Measurements from ENCODE around the gene ARHGEF28. TPM values are rescaled to one million over a fixed set of nuclear protein-coding genes. Genes with fewer than 3 reads are reported as not detected.
A peak's percentile ranks its signal among the peaks of the same experiment; 100 is the strongest.

Gene ARHGEF28
- total RNA-seq, 3 donors from 2014 or later (not counting 1 experiment from before 2014, with no cell fraction given) = 2.3 to 7.1 (median 5.8) TPM

GRCh38 chr5:73693573-73694061 is 67.6 kb downstream of the ARHGEF28 start:
- ATAC-seq (peak in 2 of 3 donors; percentile 19 to 21), DNase-seq (peak in 1 of 2 donors; percentile 35)
- Histone ChIP-seq H3K4me3 (ENCODE audit: low read length) (no peak overlapping the region), H3K27me3 (ENCODE audit: control insufficient read depth, insufficient read depth, low read length) (no peaks in the 10 kb centered on the region), H3K4me1 (ENCODE audit: control insufficient read depth, insufficient read depth, low read length) (peaks cover 32% of the 10 kb centered on the region), H3K9me3 (ENCODE audit: control insufficient read depth, insufficient read depth, low read length) (no peaks in the 10 kb centered on the region), H3K27ac (ENCODE audit: low read length) (peak overlapping the region; percentile 79), H3K36me3 (ENCODE audit: control insufficient read depth, insufficient read depth, low read length) (no peaks in the 10 kb centered on the region)
- Mint-ChIP-seq H3K4me3 (peak overlapping the region; percentile 80), H3K9me3 (no peaks in the 10 kb centered on the region), H3K27me3 (ENCODE audit: low read depth in 2 of 2) (peaks cover 0 to 3% of the 10 kb centered on the region in 2 donors), H3K27ac (peak overlapping the region; percentile 81 to 88), H3K4me1 (peaks cover 51 to 58% of the 10 kb centered on the region in 2 donors), H3K36me3 (no peaks in the 10 kb centered on the region)
- intact Hi-C loops (cut with micrococcal nuclease) = loop anchor here (10.0 kb wide), 2 partner anchors 69 to 951 kb away; partner anchors contain the start of genes ARHGEF28 and ENC1
- 67% methylated on average over 4 of the region's 4 CpGs for WGBS (ENCODE audit: insufficient coverage)
- TF ChIP-seq, protein P1, sequence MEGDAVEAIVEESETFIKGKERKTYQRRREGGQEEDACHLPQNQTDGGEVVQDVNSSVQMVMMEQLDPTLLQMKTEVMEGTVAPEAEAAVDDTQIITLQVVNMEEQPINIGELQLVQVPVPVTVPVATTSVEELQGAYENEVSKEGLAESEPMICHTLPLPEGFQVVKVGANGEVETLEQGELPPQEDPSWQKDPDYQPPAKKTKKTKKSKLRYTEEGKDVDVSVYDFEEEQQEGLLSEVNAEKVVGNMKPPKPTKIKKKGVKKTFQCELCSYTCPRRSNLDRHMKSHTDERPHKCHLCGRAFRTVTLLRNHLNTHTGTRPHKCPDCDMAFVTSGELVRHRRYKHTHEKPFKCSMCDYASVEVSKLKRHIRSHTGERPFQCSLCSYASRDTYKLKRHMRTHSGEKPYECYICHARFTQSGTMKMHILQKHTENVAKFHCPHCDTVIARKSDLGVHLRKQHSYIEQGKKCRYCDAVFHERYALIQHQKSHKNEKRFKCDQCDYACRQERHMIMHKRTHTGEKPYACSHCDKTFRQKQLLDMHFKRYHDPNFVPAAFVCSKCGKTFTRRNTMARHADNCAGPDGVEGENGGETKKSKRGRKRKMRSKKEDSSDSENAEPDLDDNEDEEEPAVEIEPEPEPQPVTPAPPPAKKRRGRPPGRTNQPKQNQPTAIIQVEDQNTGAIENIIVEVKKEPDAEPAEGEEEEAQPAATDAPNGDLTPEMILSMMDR (IDR thresholded peaks at IDR 0.05) = peak; percentile 37

DNA sequence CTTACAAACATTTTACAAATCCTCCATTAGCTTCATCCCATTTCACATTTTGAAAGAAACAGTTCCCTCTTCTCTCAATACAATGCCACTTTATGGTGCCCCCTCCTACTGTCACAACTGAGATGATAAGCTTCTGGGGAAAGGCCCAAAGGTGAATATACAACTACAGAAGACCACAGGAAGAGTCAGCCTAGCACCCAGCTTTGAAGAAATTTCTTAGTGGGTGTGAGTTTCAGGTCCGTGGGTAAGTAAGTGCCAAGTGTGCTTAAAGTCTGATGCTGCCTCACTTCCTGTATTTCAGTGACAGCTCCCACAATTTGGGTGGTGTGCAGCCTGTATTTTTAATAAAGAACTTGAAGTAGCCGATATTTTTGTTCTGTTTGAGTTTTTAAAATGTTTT is 68.1 kb downstream of the ARHGEF28 start:
- no peaks in the 10 kb centered on the region for H3K9me3 ChIP-seq (ENCODE audit: control insufficient read depth, insufficient read depth, low read length)
- H3K4me1 ChIP-seq (ENCODE audit: control insufficient read depth, insufficient read depth, low read length) = peaks cover 32% of the 10 kb centered on the region
- ATAC-seq (peak; percentile 86 to 95 (median 92)), DNase-seq (peak; percentile 18 to 61)
- Mint-ChIP-seq H3K27me3 (ENCODE audit: low read depth in 2 of 2) (peaks cover 0 to 4% of the 10 kb centered on the region in 2 donors), H3K27ac (peak overlapping the region; percentile 81 to 88), H3K4me1 (peaks cover 54 to 59% of the 10 kb centered on the region in 2 donors), H3K4me3 (peak overlapping the region; percentile 80), H3K36me3 (no peaks in the 10 kb centered on the region), H3K9me3 (no peaks in the 10 kb centered on the region)
- TF ChIP-seq, protein P1 (IDR thresholded peaks at IDR 0.05) = no peak
- intact Hi-C loops (cut with micrococcal nuclease) = loop anchor here (10.0 kb wide), 2 partner anchors 69 to 951 kb away; partner anchors contain the start of genes ARHGEF28 and ENC1
- no peaks in the 10 kb centered on the region for H3K27me3 ChIP-seq (ENCODE audit: control insufficient read depth, insufficient read depth, low read length)
- no peaks in the 10 kb centered on the region for H3K36me3 ChIP-seq (ENCODE audit: control insufficient read depth, insufficient read depth, low read length)
- WGBS (ENCODE audit: insufficient coverage) = 4% methylated on average over 2 of the region's 2 CpGs
- H3K4me3 ChIP-seq (ENCODE audit: low read length) = peak overlapping the region; percentile 16
- H3K27ac ChIP-seq (ENCODE audit: low read length) = peak overlapping the region; percentile 79

- Histone ChIP-seq H3K9me3 (ENCODE audit: control insufficient read depth, insufficient read depth, low read length) (no peaks in the 10 kb centered on the region), H3K27ac (ENCODE audit: low read length) (no peak overlapping the region), H3K27me3 (ENCODE audit: control insufficient read depth, insufficient read depth, low read length) (no peaks in the 10 kb centered on the region), H3K4me3 (ENCODE audit: low read length) (no peak overlapping the region), H3K36me3 (ENCODE audit: control insufficient read depth, insufficient read depth, low read length) (no peaks in the 10 kb centered on the region), H3K4me1 (ENCODE audit: control insufficient read depth, insufficient read depth, low read length) (peaks cover 25% of the 10 kb centered on the region)
- Mint-ChIP-seq H3K9me3 (no peaks in the 10 kb centered on the region), H3K36me3 (no peaks in the 10 kb centered on the region), H3K27me3 (ENCODE audit: low read depth in 2 of 2) (peaks cover 0 to 4% of the 10 kb centered on the region in 2 donors), H3K4me3 (no peak overlapping the region), H3K27ac (no peak overlapping the region), H3K4me1 (peaks cover 41 to 42% of the 10 kb centered on the region in 2 donors)
- DNase-seq (no peak), ATAC-seq (no peak)
- no CpG with 5 or more reads among the region's 3 CpGs for WGBS (ENCODE audit: insufficient coverage)
- TF ChIP-seq, protein P1 (IDR thresholded peaks at IDR 0.05) = no peak
- intact Hi-C loops (cut with micrococcal nuclease) = loop anchor here (10.0 kb wide), 2 partner anchors 73 to 947 kb away; partner anchors contain the start of genes ARHGEF28 and ENC1
Observed at GRCh38 chr5:73698011-73698410, 72.0 kb downstream of the ARHGEF28 start.
